Right lung (tissue), 5 donors: ENCODE results near the gene CDHR4. TPM values are rescaled to one million over a fixed set of nuclear protein-coding genes. Genes with fewer than 3 reads are reported as not detected.

ENCODE experiments used
- polyA plus RNA-seq, 5 donors: library from polyadenylated mRNA; unstranded; fragments of 120-200 nt; gene quantifications; one replicate each; pipeline versions ENCODE4 v1.2.1 to v1.2.3, GENCODE V29; 2013; ENCODE audit warnings: inconsistent platforms in 1 of 5, low replicate concordance in 1 of 5; ENCODE audit not compliant: insufficient read length in 5 of 5, insufficient read depth in 1 of 5

The CDHR4 gene
- polyA plus RNA-seq, 5 donors: 0.73 to 5.8 (median 4.5) TPM

Other genes starting within 250 kb of the CDHR4 start
- gene BSN, start 245.4 kb downstream of the CDHR4 start, polyA plus RNA-seq: under 1 TPM; 0.73 to 0.97 (median 0.81) TPM
- 100 to 1,000 TPM in 1 of 5 donors, 10 to 100 TPM in 4; 87.1 to 116 (median 90.4) TPM for gene APEH, start 125.5 kb downstream of the CDHR4 start, polyA plus RNA-seq
- 10 to 100 TPM; 21.3 to 54.2 (median 40.5) TPM for gene MST1, start 110.4 kb downstream of the CDHR4 start, polyA plus RNA-seq
- gene RNF123, start 110.3 kb downstream of the CDHR4 start, polyA plus RNA-seq: 10 to 100 TPM; 25.9 to 33.5 (median 27.4) TPM
- gene AMIGO3, start 80.2 kb downstream of the CDHR4 start, polyA plus RNA-seq: 1 to 10 TPM in 4 of 5 donors, under 1 TPM in 1; 0.66 to 2.6 (median 1.9) TPM
- 10 to 100 TPM in 4 of 5 donors, 1 to 10 TPM in 1; 9.2 to 21.5 (median 12.3) TPM for gene GMPPB, start 75.9 kb downstream of the CDHR4 start, polyA plus RNA-seq
- gene IP6K1, start 13.3 kb downstream of the CDHR4 start, polyA plus RNA-seq: 10 to 100 TPM; 37.1 to 50.3 (median 44.5) TPM
- 10 to 100 TPM; 10.6 to 25.0 (median 15.6) TPM for gene INKA1, start 3.4 kb upstream of the CDHR4 start, polyA plus RNA-seq
- 10 to 100 TPM; 62.5 to 90.7 (median 78.2) TPM for gene UBA7, start 14.1 kb upstream of the CDHR4 start, polyA plus RNA-seq
- 10 to 100 TPM in 3 of 5 donors, 1 to 10 TPM in 2; 9.8 to 16.0 (median 12.6) TPM for gene TRAIP, start 56.7 kb upstream of the CDHR4 start, polyA plus RNA-seq
- under 1 TPM in 2 of 5 donors, not detected in 3; 0.06 to 0.09 TPM for gene CAMKV, start 70.0 kb upstream of the CDHR4 start, polyA plus RNA-seq
- 1 to 10 TPM; 4.0 to 9.2 (median 7.0) TPM for gene MST1R, start 104.0 kb upstream of the CDHR4 start, polyA plus RNA-seq
- 10 to 100 TPM in 4 of 5 donors, 1 to 10 TPM in 1; 9.5 to 17.8 (median 12.0) TPM for gene MON1A, start 129.9 kb upstream of the CDHR4 start, polyA plus RNA-seq
- gene RBM6, start 140.3 kb upstream of the CDHR4 start, polyA plus RNA-seq: 100 to 1,000 TPM; 158 to 206 (median 176) TPM